WTC11 (cell line): ENCODE measurements around the gene AGFG2.

Source experiments
- KAT7 ChIP-seq: sonication (generic); formaldehyde crosslinking; IDR thresholded peaks from 2 replicates; pipeline ENCODE4 v1.8.1; 2023; ENCODE audit warnings: missing genetic modification reagents, mild to moderate bottlenecking, borderline replicate concordance
- TEAD4 ChIP-seq: sonication (generic); formaldehyde crosslinking; IDR thresholded peaks from 2 replicates; pipeline ENCODE4 v1.8.0; 2022; ENCODE audit warnings: mild to moderate bottlenecking, missing genetic modification reagents
- TF ChIP-seq, protein P1 (sequence below): sonication (generic); formaldehyde crosslinking; IDR thresholded peaks from 2 replicates; pipeline ENCODE4 v1.8.1; 2023; ENCODE audit warnings: mild to moderate bottlenecking, missing genetic modification reagents
- TF ChIP-seq, protein P2 (sequence below): fragments of 200-600 bp; IDR thresholded peaks from 2 replicates; pipeline ENCODE4 v1.8.0; 2022; ENCODE audit warnings: antibody characterized with exemption
- TF ChIP-seq, protein P3 (sequence below): sonication (generic); formaldehyde crosslinking; IDR thresholded peaks from 2 replicates; pipeline ENCODE4 v1.8.1; 2022; ENCODE audit warnings: low read depth, missing genetic modification reagents, borderline replicate concordance
- TF ChIP-seq, protein P4 (sequence below): sonication (generic); formaldehyde crosslinking; IDR thresholded peaks from 2 replicates; pipeline ENCODE4 v1.8.0; 2022; ENCODE audit warnings: mild to moderate bottlenecking, missing genetic modification reagents
- TF ChIP-seq, protein P5 (sequence below): sonication (generic); formaldehyde crosslinking; IDR thresholded peaks from 2 replicates; pipeline ENCODE4 v1.8.0; 2023; ENCODE audit warnings: missing genetic modification reagents, mild to moderate bottlenecking, borderline replicate concordance
- TF ChIP-seq, protein P6 (sequence below): sonication (generic); formaldehyde crosslinking; IDR thresholded peaks from 2 replicates; pipeline ENCODE4 v1.8.1; 2023; ENCODE audit warnings: mild to moderate bottlenecking, missing genetic modification reagents, moderate library complexity

DNA sequence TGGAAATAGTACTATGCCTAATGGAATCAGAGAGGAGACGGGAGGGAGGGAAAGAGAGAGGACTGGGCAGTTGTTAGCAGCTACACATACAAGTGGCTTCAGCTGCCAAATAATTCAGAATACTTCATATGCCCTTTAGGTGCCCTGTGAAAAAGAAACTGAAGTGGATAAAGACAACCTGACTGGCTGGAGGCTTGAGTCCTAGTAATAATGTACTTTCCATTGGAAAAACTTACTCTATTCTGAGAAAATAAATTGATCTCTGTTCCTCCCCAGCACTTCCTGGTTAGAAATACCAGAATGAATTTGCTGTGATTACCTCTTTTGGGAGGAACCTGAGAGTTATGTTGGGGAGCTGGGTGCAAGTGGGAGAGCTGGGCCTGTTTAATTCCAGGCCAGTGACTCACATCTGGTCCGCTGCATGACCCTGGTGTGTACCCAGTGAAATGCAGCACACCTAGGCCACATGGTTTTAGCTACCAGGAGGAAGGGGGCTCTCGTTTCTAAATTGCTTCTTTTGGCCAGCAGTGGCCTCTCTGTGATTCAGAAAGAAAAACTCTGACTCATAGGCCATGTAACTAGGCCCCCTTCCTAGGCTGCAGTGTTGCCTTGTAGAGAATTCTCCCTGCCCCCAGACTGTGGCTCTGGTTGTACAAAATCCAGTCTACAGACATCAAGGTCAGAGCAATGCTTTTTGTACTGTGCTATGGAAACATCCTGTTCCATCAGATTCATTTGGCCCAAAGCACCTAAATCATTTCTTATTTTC is 6.5 kb downstream of the AGFG2 start:
- TF ChIP-seq, protein P1, sequence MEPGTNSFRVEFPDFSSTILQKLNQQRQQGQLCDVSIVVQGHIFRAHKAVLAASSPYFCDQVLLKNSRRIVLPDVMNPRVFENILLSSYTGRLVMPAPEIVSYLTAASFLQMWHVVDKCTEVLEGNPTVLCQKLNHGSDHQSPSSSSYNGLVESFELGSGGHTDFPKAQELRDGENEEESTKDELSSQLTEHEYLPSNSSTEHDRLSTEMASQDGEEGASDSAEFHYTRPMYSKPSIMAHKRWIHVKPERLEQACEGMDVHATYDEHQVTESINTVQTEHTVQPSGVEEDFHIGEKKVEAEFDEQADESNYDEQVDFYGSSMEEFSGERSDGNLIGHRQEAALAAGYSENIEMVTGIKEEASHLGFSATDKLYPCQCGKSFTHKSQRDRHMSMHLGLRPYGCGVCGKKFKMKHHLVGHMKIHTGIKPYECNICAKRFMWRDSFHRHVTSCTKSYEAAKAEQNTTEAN (CRISPR knock-in tag) = no peak
- TF ChIP-seq, protein P2, sequence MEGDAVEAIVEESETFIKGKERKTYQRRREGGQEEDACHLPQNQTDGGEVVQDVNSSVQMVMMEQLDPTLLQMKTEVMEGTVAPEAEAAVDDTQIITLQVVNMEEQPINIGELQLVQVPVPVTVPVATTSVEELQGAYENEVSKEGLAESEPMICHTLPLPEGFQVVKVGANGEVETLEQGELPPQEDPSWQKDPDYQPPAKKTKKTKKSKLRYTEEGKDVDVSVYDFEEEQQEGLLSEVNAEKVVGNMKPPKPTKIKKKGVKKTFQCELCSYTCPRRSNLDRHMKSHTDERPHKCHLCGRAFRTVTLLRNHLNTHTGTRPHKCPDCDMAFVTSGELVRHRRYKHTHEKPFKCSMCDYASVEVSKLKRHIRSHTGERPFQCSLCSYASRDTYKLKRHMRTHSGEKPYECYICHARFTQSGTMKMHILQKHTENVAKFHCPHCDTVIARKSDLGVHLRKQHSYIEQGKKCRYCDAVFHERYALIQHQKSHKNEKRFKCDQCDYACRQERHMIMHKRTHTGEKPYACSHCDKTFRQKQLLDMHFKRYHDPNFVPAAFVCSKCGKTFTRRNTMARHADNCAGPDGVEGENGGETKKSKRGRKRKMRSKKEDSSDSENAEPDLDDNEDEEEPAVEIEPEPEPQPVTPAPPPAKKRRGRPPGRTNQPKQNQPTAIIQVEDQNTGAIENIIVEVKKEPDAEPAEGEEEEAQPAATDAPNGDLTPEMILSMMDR = no peak
- TF ChIP-seq KAT7 (no peak), TEAD4 (CRISPR knock-in tag) (no peak)
- TF ChIP-seq, protein P3, sequence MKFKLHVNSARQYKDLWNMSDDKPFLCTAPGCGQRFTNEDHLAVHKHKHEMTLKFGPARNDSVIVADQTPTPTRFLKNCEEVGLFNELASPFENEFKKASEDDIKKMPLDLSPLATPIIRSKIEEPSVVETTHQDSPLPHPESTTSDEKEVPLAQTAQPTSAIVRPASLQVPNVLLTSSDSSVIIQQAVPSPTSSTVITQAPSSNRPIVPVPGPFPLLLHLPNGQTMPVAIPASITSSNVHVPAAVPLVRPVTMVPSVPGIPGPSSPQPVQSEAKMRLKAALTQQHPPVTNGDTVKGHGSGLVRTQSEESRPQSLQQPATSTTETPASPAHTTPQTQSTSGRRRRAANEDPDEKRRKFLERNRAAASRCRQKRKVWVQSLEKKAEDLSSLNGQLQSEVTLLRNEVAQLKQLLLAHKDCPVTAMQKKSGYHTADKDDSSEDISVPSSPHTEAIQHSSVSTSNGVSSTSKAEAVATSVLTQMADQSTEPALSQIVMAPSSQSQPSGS (CRISPR knock-in tag) = no peak
- TF ChIP-seq, protein P4, sequence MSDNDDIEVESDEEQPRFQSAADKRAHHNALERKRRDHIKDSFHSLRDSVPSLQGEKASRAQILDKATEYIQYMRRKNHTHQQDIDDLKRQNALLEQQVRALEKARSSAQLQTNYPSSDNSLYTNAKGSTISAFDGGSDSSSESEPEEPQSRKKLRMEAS = no peak
- TF ChIP-seq, protein P5, sequence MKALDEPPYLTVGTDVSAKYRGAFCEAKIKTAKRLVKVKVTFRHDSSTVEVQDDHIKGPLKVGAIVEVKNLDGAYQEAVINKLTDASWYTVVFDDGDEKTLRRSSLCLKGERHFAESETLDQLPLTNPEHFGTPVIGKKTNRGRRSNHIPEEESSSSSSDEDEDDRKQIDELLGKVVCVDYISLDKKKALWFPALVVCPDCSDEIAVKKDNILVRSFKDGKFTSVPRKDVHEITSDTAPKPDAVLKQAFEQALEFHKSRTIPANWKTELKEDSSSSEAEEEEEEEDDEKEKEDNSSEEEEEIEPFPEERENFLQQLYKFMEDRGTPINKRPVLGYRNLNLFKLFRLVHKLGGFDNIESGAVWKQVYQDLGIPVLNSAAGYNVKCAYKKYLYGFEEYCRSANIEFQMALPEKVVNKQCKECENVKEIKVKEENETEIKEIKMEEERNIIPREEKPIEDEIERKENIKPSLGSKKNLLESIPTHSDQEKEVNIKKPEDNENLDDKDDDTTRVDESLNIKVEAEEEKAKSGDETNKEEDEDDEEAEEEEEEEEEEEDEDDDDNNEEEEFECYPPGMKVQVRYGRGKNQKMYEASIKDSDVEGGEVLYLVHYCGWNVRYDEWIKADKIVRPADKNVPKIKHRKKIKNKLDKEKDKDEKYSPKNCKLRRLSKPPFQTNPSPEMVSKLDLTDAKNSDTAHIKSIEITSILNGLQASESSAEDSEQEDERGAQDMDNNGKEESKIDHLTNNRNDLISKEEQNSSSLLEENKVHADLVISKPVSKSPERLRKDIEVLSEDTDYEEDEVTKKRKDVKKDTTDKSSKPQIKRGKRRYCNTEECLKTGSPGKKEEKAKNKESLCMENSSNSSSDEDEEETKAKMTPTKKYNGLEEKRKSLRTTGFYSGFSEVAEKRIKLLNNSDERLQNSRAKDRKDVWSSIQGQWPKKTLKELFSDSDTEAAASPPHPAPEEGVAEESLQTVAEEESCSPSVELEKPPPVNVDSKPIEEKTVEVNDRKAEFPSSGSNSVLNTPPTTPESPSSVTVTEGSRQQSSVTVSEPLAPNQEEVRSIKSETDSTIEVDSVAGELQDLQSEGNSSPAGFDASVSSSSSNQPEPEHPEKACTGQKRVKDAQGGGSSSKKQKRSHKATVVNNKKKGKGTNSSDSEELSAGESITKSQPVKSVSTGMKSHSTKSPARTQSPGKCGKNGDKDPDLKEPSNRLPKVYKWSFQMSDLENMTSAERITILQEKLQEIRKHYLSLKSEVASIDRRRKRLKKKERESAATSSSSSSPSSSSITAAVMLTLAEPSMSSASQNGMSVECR (CRISPR knock-in tag) = no peak
- TF ChIP-seq, protein P6, sequence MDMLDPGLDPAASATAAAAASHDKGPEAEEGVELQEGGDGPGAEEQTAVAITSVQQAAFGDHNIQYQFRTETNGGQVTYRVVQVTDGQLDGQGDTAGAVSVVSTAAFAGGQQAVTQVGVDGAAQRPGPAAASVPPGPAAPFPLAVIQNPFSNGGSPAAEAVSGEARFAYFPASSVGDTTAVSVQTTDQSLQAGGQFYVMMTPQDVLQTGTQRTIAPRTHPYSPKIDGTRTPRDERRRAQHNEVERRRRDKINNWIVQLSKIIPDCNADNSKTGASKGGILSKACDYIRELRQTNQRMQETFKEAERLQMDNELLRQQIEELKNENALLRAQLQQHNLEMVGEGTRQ (CRISPR knock-in tag) = no peak
